NT2/D1 (cell line): Measurements from ENCODE around the gene LONP2.

Experiments used
- DNase-seq: peaks from one replicate; pipeline ENCODE4 v3.0.0-alpha.2; 2011; ENCODE audit warnings: low read depth, low spot score
- H3K27me3 ChIP-seq: 2 replicates; pipeline ENCODE4 v1.6.0; 2011; ENCODE audit warnings: mild to moderate bottlenecking; ENCODE audit not compliant: insufficient read length, insufficient read depth
- H3K36me3 ChIP-seq: 2 replicates; pipeline ENCODE4 v1.6.1; 2011; ENCODE audit warnings: mild to moderate bottlenecking, low read length, mixed read lengths; ENCODE audit not compliant: insufficient read depth, insufficient read length
- H3K4me1 ChIP-seq: 2 replicates; pipeline ENCODE4 v1.5.1; 2011; ENCODE audit not compliant: insufficient read depth, insufficient read length
- H3K4me3 ChIP-seq: 2 replicates; pipeline ENCODE4 v1.5.1; 2011; ENCODE audit warnings: low read depth; ENCODE audit not compliant: insufficient read length
- H3K9ac ChIP-seq: 2 replicates; pipeline ENCODE4 v1.6.0; 2011; ENCODE audit warnings: low read depth; ENCODE audit not compliant: insufficient read length
- H3K9me3 ChIP-seq: 2 replicates; pipeline ENCODE4 v1.5.1; 2011; ENCODE audit warnings: mild to moderate bottlenecking, low read length; ENCODE audit not compliant: insufficient read depth
- SUZ12 ChIP-seq: IDR thresholded peaks from 2 replicates; pipeline ENCODE4 v1.6.1; 2011; ENCODE audit not compliant: insufficient read length, insufficient read depth; ENCODE audit errors: extremely low read depth
- YY1 ChIP-seq: IDR thresholded peaks from 2 replicates; pipeline ENCODE4 v1.6.1; 2011; ENCODE audit not compliant: insufficient read length, insufficient read depth
- ZNF274 ChIP-seq: IDR thresholded peaks from 2 replicates; pipeline ENCODE4 v1.6.1; 2011; ENCODE audit warnings: mild to moderate bottlenecking, low read depth, low read length

LONP2 gene

GRCh38 chr16:48317026-48317425 lies 72.9 kb downstream of the LONP2 start:
- Histone ChIP-seq H3K4me1 (peaks cover 2% of the 10 kb centered on the region), H3K9me3 (peaks cover 9% of the 10 kb centered on the region; the same call in 1 of the 2 replicates), H3K4me3 (no peak overlapping the region), H3K27me3 (no peaks in the 10 kb centered on the region), H3K9ac (no peak overlapping the region), H3K36me3 (no peaks in the 10 kb centered on the region)
- TF ChIP-seq ZNF274 (no peak), SUZ12 (no peak), YY1 (no peak)
- no peak for DNase-seq

GRCh38 chr16:48317614-48318315 lies 73.7 kb downstream of the LONP2 start:
- no peaks in the 10 kb centered on the region for H3K27me3 ChIP-seq
- no peak overlapping the region for H3K9ac ChIP-seq
- TF ChIP-seq SUZ12, result no peak
- no peak for TF ChIP-seq YY1
- TF ChIP-seq ZNF274, result no peak
- H3K4me3 ChIP-seq, result no peak overlapping the region
- peaks cover 9% of the 10 kb centered on the region; the same call in 1 of the 2 replicates for H3K9me3 ChIP-seq
- peaks cover 2% of the 10 kb centered on the region for H3K4me1 ChIP-seq
- H3K36me3 ChIP-seq, result no peaks in the 10 kb centered on the region
- no peak for DNase-seq

- DNase-seq, result peak; percentile 90
- H3K36me3 ChIP-seq, result no peaks in the 10 kb centered on the region
These were observed 74.5 kb downstream of the LONP2 start for GRCh38 chr16:48318630-48319029.

GRCh38 chr16:48321317-48322036 lies 77.4 kb downstream of the LONP2 start:
- H3K27me3 ChIP-seq, result no peaks in the 10 kb centered on the region
- no peaks in the 10 kb centered on the region for H3K9me3 ChIP-seq
- no peak overlapping the region for H3K9ac ChIP-seq
- peaks cover 2% of the 10 kb centered on the region for H3K4me1 ChIP-seq
- TF ChIP-seq SUZ12, result no peak
- TF ChIP-seq ZNF274, result no peak
- TF ChIP-seq YY1, result no peak
- H3K36me3 ChIP-seq, result no peaks in the 10 kb centered on the region
- no peak for DNase-seq
- H3K4me3 ChIP-seq, result no peak overlapping the region

More at GRCh38 chr16:48318630-48319029, 74.5 kb downstream of the LONP2 start:
- TF ChIP-seq SUZ12, result no peak
- TF ChIP-seq ZNF274, result no peak
- TF ChIP-seq YY1, result no peak
- H3K27me3 ChIP-seq, result no peaks in the 10 kb centered on the region
- peaks cover 2% of the 10 kb centered on the region for H3K4me1 ChIP-seq
- peaks cover 4% of the 10 kb centered on the region; the same call in 1 of the 2 replicates for H3K9me3 ChIP-seq
- no peak overlapping the region for H3K4me3 ChIP-seq
- H3K9ac ChIP-seq, result no peak overlapping the region

- DNase-seq, result no peak
- H3K36me3 ChIP-seq, result no peaks in the 10 kb centered on the region
- no peaks in the 10 kb centered on the region for H3K9me3 ChIP-seq
- H3K27me3 ChIP-seq, result no peaks in the 10 kb centered on the region
- no peak overlapping the region for H3K4me3 ChIP-seq
- no peak overlapping the region for H3K9ac ChIP-seq
- H3K4me1 ChIP-seq, result peaks cover 2% of the 10 kb centered on the region
- TF ChIP-seq ZNF274, result no peak
- TF ChIP-seq SUZ12, result no peak
- TF ChIP-seq YY1, result no peak
These were observed 80.0 kb downstream of the LONP2 start for GRCh38 chr16:48323783-48324775.

GRCh38 chr16:48326915-48327314 lies 82.8 kb downstream of the LONP2 start:
- no peak for DNase-seq

GRCh38 chr16:48329138-48329537 lies 85.0 kb downstream of the LONP2 start:
- H3K9ac ChIP-seq, result no peak overlapping the region
- no peaks in the 10 kb centered on the region for H3K4me1 ChIP-seq
- TF ChIP-seq ZNF274 (no peak), YY1 (no peak), SUZ12 (no peak)
- H3K9me3 ChIP-seq, result no peaks in the 10 kb centered on the region
- H3K4me3 ChIP-seq, result no peak overlapping the region
- DNase-seq, result no peak
- peaks cover 2% of the 10 kb centered on the region for H3K36me3 ChIP-seq
- H3K27me3 ChIP-seq, result no peaks in the 10 kb centered on the region

More at GRCh38 chr16:48326915-48327314, 82.8 kb downstream of the LONP2 start:
- Histone ChIP-seq H3K9me3 (no peaks in the 10 kb centered on the region), H3K36me3 (no peaks in the 10 kb centered on the region), H3K4me3 (no peak overlapping the region), H3K27me3 (no peaks in the 10 kb centered on the region), H3K9ac (no peak overlapping the region), H3K4me1 (no peaks in the 10 kb centered on the region)
- TF ChIP-seq YY1 (no peak), SUZ12 (no peak), ZNF274 (no peak)
